Measurements from ENCODE around the gene SCRN2.

The SCRN2 gene

GRCh38 chr17:47804461-47804860 is 36.6 kb downstream of the SCRN2 start:
- TF ChIP-seq, protein P1, sequence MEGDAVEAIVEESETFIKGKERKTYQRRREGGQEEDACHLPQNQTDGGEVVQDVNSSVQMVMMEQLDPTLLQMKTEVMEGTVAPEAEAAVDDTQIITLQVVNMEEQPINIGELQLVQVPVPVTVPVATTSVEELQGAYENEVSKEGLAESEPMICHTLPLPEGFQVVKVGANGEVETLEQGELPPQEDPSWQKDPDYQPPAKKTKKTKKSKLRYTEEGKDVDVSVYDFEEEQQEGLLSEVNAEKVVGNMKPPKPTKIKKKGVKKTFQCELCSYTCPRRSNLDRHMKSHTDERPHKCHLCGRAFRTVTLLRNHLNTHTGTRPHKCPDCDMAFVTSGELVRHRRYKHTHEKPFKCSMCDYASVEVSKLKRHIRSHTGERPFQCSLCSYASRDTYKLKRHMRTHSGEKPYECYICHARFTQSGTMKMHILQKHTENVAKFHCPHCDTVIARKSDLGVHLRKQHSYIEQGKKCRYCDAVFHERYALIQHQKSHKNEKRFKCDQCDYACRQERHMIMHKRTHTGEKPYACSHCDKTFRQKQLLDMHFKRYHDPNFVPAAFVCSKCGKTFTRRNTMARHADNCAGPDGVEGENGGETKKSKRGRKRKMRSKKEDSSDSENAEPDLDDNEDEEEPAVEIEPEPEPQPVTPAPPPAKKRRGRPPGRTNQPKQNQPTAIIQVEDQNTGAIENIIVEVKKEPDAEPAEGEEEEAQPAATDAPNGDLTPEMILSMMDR (IDR thresholded peaks at IDR 0.05; ENCODE audit: control extremely low read depth, extremely low read depth, low read depth, missing control alignments): no peak
- ChIA-PET CTCF (interaction anchor here (1.0 to 1.6 kb wide), 2 partner anchors 37 to 105 kb away, joined by 3 to 4 read pairs; partner anchors contain the start of gene SCRN2), POLR2A (interaction anchor here (0.6 to 0.9 kb wide), 2 partner anchors 72 to 157 kb away, joined by 3 to 4 read pairs; partner anchors contain the start of gene TBX21)
- DNase-seq (ENCODE audit: extremely low spot score): no peak

- ChIA-PET CTCF (interaction anchor here (1.6 kb wide), 1 partner anchor 104 kb away, joined by 4 read pairs; no protein-coding TSS in a partner anchor), POLR2A (no interaction called here)
- DNase-seq (ENCODE audit: extremely low spot score): no peak
- TF ChIP-seq, protein P1 (IDR thresholded peaks at IDR 0.05; ENCODE audit: control extremely low read depth, extremely low read depth, low read depth, missing control alignments): no peak
Measured at GRCh38 chr17:47803751-47804150, 37.3 kb downstream of the SCRN2 start.

DNA sequence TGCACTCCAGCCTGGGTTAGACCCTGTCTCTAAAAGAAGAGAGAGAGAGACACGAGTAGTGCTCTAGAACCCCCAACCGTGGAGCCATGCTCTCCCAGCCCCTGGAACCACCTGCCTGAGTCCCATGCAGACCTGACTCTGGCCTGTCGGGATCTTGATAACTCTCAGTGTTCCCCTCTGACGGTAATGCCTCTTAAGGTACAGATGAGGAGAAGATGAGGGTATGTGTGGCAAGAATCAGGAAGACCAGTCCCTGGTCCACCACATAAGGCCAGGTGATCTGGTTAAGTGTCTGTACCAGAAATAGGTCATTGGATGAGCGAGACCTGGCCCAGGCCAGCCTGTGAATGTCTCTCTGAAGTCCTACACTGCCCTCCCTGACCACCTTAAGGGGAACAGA is 37.9 kb downstream of the SCRN2 start:
- ChIA-PET CTCF (interaction anchor here (3.1 kb wide), 1 partner anchor 138 kb away, joined by 16 read pairs; no protein-coding TSS in a partner anchor), POLR2A (no interaction called here)
- DNase-seq (ENCODE audit: extremely low spot score): no peak
- TF ChIP-seq, protein P1 (IDR thresholded peaks at IDR 0.05; ENCODE audit: control extremely low read depth, extremely low read depth, low read depth, missing control alignments): no peak

DNA sequence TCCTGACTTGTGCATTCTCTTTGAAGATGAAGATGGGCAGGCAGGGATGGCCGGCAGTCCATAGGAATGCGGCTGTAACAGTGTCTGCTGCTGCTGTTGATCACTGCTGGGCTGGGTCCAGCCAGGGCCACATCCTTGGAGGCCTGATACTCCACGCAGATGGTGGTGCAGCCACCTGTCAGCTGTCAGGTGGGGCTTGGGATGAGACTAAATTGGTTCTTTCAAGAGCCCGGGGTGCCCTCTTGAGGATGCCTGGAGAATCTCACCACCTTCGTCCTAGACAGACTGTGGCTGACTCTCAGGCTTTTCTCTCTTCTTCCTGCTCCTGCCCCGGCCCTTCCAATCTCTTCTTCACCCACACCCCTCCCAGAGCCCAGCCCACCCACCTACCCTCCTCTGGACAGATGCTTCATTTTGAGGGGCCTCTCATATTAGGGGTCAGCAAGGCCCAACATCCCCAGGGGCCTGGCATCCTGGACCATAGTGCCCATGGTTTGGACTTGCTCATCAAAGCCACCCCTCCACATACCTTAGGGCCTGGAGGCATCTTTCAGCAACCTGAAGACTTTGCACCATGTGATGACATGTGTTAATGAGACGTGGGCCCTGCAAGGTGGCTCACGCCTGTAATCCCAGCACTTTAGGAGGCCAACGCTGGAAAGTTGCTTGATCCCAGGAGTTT is 38.6 kb downstream of the SCRN2 start:
- TF ChIP-seq, protein P1 (IDR thresholded peaks at IDR 0.05; ENCODE audit: control extremely low read depth, extremely low read depth, low read depth, missing control alignments): peak; percentile 66
- peak; percentile 84 for DNase-seq (ENCODE audit: extremely low spot score)
- ChIA-PET POLR2A (no interaction called here), CTCF (interaction anchor here (0.7 to 3.1 kb wide), 14 partner anchors 12 to 138 kb away, joined by 3 to 16 read pairs (median 5); partner anchors contain the start of gene TBX21)

DNA sequence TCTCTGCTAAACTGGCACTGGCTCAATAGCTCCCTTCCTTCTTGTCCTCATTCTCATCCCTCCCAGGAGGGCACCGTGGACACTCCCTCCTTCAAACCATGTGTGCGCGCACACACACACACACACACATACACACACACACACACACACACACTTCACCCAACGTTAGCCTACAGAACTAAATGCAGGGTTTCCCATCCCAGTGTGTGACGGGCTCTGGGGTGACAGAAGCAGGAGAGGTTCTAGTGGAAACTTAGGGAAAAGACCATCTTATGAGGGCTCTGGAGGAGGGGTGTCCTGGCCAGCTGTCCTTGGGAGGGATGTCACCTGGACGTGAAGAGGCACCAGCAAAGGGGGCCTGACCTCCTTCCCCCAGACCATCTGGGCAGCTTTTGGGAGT is 39.2 kb downstream of the SCRN2 start:
- no peak for DNase-seq (ENCODE audit: extremely low spot score)
- CTCF ChIA-PET: interaction anchor here (0.7 to 3.1 kb wide), 17 partner anchors 12 to 151 kb away, joined by 3 to 16 read pairs (median 4); partner anchors contain the start of genes KPNB1 and TBX21
- POLR2A ChIA-PET: no interaction called here
- TF ChIP-seq, protein P1 (IDR thresholded peaks at IDR 0.05; ENCODE audit: control extremely low read depth, extremely low read depth, low read depth, missing control alignments): no peak

DNA sequence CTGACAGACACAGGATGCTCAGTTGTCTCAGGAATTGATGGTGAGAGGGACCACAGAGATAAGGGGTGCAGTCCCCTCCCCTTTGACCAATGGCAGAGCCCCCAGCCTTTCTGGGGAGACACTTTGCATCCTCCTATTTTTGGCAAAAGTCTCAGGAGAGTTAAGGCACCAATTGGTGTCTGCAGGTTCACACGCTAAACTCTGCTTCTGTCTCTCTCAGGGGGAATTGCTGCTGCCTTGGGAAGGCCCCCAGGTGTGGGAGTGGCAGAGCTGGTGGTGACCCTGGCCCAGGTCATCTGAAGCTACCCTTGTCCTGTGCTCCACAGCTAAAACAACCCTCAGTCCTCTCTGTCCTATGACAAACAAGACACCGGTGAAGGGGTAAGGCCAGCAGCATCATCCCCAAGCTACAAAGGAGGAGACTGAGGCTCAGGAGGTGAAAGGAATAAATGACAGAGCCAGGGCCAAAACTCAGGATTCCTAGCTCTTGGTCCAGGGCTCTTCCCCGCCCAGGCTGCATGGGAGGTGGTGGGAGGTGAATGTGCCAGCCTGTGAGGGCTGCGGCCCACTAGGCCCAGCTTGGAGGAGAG is 39.8 kb downstream of the SCRN2 start:
- ChIA-PET POLR2A (no interaction called here), CTCF (interaction anchor here (0.7 to 3.1 kb wide), 18 partner anchors 13 to 151 kb away, joined by 3 to 16 read pairs (median 4); partner anchors contain the start of genes KPNB1 and TBX21)
- TF ChIP-seq, protein P1 (IDR thresholded peaks at IDR 0.05; ENCODE audit: control extremely low read depth, extremely low read depth, low read depth, missing control alignments): no peak

More for the DNA sequence above, 39.8 kb downstream of the SCRN2 start:
- DNase-seq (ENCODE audit: extremely low spot score): no peak

Measured in GM10248 (cell line).